K562 (cell line): ENCODE results near the gene CDK5RAP3. TPM values are rescaled to one million over a fixed set of nuclear protein-coding genes. Genes with fewer than 3 reads are reported as not detected.
A peak's percentile ranks its signal among the peaks of the same experiment; 100 is the strongest.

Source experiments
- BHLHE40 ChIP-seq: IDR thresholded peaks from 2 replicates; pipeline ENCODE4 v1.6.1; 2011; ENCODE audit warnings: low read length, improper control_type of control experiment
- EP400 ChIP-seq: fragments of 450-650 bp; IDR thresholded peaks from 2 replicates; pipeline ENCODE4 v1.6.1; 2017; ENCODE audit warnings: antibody characterized with exemption, mild to moderate bottlenecking, moderate library complexity
- FUS ChIP-seq: fragments of 200-400 bp; formaldehyde crosslinking; optimal IDR thresholded peaks from 2 replicates; pipeline ENCODE3; 2017; ENCODE audit warnings: low read depth, low read length
- NBN ChIP-seq: fragments of 450-650 bp; IDR thresholded peaks from 2 replicates; pipeline ENCODE4 v1.6.1; 2016; ENCODE audit warnings: low read depth, mild to moderate bottlenecking
- RB1 ChIP-seq: fragments of 450-650 bp; IDR thresholded peaks from 2 replicates; pipeline ENCODE4 v1.6.1; 2017; ENCODE audit warnings: low read depth, mild to moderate bottlenecking
- RUNX1 ChIP-seq: sonication (generic); IDR thresholded peaks from 2 replicates; pipeline ENCODE4 v1.6.1; 2016; ENCODE audit warnings: antibody characterized with exemption, low read depth
- SETDB1 ChIP-seq: IDR thresholded peaks from one replicate; pipeline ENCODE4 v1.6.1; 2012; ENCODE audit warnings: low read length, control low read depth, inconsistent platforms
- SMARCE1 ChIP-seq: fragments of 450-650 bp; IDR thresholded peaks from 2 replicates; pipeline ENCODE4 v1.7.1; 2016; ENCODE audit warnings: mild to moderate bottlenecking
- SOX6 ChIP-seq: fragments of 450-650 bp; IDR thresholded peaks from 2 replicates; pipeline ENCODE4 v1.6.1; 2014; ENCODE audit warnings: mild to moderate bottlenecking
- SP1 ChIP-seq: sonication (generic); formaldehyde crosslinking; IDR thresholded peaks from 2 replicates; pipeline ENCODE4 v1.8.1; 2022; ENCODE audit warnings: mild to moderate bottlenecking, missing genetic modification reagents
- TAF15 ChIP-seq: fragments of 200-400 bp; formaldehyde crosslinking; IDR thresholded peaks from 2 replicates; pipeline ENCODE4 v1.6.1; 2017; ENCODE audit warnings: mild to moderate bottlenecking, low read depth, low read length, moderate library complexity
- XRCC4 ChIP-seq: IDR thresholded peaks from one replicate; pipeline ENCODE4 v1.6.1; 2011; ENCODE audit not compliant: insufficient read depth, insufficient read length; ENCODE audit errors: extremely low read depth
- YY1 ChIP-seq, 3 experiments: IDR thresholded peaks; 2 replicates each; pipeline ENCODE4 v1.6.1; 2011; ENCODE audit warnings: low read length in 2 of 3, mild to moderate bottlenecking in 2 of 3, moderate library complexity in 2 of 3, borderline replicate concordance in 1 of 3, control low read depth in 1 of 3, low read depth in 1 of 3; ENCODE audit not compliant: insufficient read depth in 3 of 3, insufficient replicate concordance in 2 of 3, control insufficient read depth in 1 of 3, insufficient read length in 1 of 3; ENCODE audit errors: extremely low read depth in 1 of 3
- ZNF24 ChIP-seq: fragments of 450-650 bp; IDR thresholded peaks from 2 replicates; pipeline ENCODE4 v1.6.1; 2016
- ZNF444 ChIP-seq: fragments of 250-450 bp; sonication (Bioruptor Pico); IDR thresholded peaks from 2 replicates; pipeline ENCODE4 v1.4.0; 2020; ENCODE audit warnings: mild to moderate bottlenecking, moderate library complexity
- polyA plus RNA-seq, 8 experiments: library from polyadenylated mRNA; depleted of rRNA in 4 of 8; stranded (reverse) in 5 of 8; unstranded in 3 of 8; fragments of >200 nt; fragmentation: Nextera tagmentation in 2 of 8; fragmentation: Illumina TruSeq in 1 of 8; extraction: Ambion mirVana in 2 of 8; extraction: Trizol in 1 of 8; gene quantifications; 2 replicates each; pipeline versions ENCODE4 v1.2.1 to v1.2.3, GENCODE V29; 2011 to 2014; ENCODE audit warnings: inconsistent platforms in 1 of 8, missing spikeins in 1 of 8
- total RNA-seq, 7 experiments: library from RNA; depleted of rRNA in 6 of 7; stranded (reverse); fragments of >200 nt in 6 of 7; fragmentation: Illumina TruSeq in 2 of 7; extraction: Trizol in 2 of 7; gene quantifications; 2 replicates each; pipeline versions ENCODE4 v1.2.1 to v1.2.3, GENCODE V29; 2011 to 2021; ENCODE audit warnings: low replicate concordance in 1 of 7
- TF ChIP-seq, protein P1 (sequence below): IDR thresholded peaks from 3 replicates; pipeline ENCODE4 v1.6.1; 2011; ENCODE audit warnings: borderline replicate concordance, mild to moderate bottlenecking, moderate library complexity; ENCODE audit not compliant: insufficient read length; ENCODE audit errors: extremely low read depth
- TF ChIP-seq, protein P2 (sequence below), 2 experiments: fragments of 450-650 bp; IDR thresholded peaks; 2 replicates each; pipeline ENCODE4 v1.6.1; 2016; ENCODE audit warnings: mild to moderate bottlenecking in 2 of 2, borderline replicate concordance in 1 of 2, low read depth in 1 of 2, moderate library complexity in 1 of 2

CDK5RAP3 gene
- total and polyA plus RNA-seq, 9 of the 15 experiments (the other 6 are each of a cell fraction or from before 2014, with no cell fraction given), result 44.2 to 202 (median 91.5) TPM

DNA sequence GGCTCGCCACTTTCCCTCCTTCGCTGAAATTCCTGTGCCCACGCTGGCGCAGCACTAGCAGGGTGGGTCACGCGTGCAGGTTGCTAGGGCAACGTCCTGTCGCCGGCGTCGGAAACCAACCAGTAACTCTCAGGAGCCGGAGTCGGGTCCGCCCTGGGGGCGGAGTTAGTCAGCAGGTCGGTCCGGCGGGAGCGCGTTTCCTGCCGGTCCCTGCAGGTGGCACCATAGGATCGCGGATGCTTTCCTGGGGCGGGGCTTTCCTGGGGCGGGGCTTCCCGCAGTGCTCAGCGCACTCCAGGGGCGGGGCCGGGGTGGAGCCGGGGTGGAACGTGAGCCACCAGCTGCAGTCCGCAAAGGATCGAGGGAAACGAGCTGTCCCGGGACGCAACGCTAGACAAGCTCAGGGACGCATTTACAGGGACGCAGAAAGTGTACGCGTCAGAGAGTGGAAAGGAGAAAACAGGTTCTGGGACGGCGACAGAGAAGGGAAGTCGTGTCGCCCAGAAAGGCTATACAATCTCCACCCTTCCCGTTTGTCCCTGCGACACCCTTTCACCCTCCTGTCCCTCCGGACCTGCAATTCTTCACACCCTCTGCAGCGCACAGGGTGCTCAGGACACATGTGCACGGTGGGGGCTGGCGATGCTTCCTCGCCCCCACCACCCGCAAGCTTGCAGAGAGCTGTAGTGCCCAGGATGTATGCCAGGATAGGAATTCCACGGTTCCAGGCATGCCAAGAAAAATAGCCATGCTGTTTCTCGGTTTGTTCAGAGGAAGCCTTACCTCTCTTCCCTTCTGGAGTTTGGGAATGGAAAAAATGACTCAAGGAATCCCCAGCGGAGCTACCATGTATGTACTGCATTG, 54.4 kb downstream of the CDK5RAP3 start (continued):
- peak; percentile 96 for TF ChIP-seq SP1
- no peak for TF ChIP-seq SOX6
- TF ChIP-seq RUNX1, result no peak
- no peak for TF ChIP-seq NBN
- TF ChIP-seq, protein P1, sequence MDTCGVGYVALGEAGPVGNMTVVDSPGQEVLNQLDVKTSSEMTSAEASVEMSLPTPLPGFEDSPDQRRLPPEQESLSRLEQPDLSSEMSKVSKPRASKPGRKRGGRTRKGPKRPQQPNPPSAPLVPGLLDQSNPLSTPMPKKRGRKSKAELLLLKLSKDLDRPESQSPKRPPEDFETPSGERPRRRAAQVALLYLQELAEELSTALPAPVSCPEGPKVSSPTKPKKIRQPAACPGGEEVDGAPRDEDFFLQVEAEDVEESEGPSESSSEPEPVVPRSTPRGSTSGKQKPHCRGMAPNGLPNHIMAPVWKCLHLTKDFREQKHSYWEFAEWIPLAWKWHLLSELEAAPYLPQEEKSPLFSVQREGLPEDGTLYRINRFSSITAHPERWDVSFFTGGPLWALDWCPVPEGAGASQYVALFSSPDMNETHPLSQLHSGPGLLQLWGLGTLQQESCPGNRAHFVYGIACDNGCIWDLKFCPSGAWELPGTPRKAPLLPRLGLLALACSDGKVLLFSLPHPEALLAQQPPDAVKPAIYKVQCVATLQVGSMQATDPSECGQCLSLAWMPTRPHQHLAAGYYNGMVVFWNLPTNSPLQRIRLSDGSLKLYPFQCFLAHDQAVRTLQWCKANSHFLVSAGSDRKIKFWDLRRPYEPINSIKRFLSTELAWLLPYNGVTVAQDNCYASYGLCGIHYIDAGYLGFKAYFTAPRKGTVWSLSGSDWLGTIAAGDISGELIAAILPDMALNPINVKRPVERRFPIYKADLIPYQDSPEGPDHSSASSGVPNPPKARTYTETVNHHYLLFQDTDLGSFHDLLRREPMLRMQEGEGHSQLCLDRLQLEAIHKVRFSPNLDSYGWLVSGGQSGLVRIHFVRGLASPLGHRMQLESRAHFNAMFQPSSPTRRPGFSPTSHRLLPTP, result no peak
- no peak for TF ChIP-seq XRCC4
- TF ChIP-seq TAF15, result no peak
- TF ChIP-seq SETDB1, result no peak
- peak in 1 of 3 experiments; percentile 51 for TF ChIP-seq YY1 (IDR thresholded peaks at IDR 0.05; ENCODE audit: borderline replicate concordance in 1 of 3, control insufficient read depth in 1 of 3, extremely low read depth in 1 of 3, insufficient read depth in 3 of 3, insufficient read length in 1 of 3, insufficient replicate concordance in 2 of 3, low read depth in 1 of 3, low read length in 2 of 3)
- no peak for TF ChIP-seq FUS
- TF ChIP-seq, protein P2, sequence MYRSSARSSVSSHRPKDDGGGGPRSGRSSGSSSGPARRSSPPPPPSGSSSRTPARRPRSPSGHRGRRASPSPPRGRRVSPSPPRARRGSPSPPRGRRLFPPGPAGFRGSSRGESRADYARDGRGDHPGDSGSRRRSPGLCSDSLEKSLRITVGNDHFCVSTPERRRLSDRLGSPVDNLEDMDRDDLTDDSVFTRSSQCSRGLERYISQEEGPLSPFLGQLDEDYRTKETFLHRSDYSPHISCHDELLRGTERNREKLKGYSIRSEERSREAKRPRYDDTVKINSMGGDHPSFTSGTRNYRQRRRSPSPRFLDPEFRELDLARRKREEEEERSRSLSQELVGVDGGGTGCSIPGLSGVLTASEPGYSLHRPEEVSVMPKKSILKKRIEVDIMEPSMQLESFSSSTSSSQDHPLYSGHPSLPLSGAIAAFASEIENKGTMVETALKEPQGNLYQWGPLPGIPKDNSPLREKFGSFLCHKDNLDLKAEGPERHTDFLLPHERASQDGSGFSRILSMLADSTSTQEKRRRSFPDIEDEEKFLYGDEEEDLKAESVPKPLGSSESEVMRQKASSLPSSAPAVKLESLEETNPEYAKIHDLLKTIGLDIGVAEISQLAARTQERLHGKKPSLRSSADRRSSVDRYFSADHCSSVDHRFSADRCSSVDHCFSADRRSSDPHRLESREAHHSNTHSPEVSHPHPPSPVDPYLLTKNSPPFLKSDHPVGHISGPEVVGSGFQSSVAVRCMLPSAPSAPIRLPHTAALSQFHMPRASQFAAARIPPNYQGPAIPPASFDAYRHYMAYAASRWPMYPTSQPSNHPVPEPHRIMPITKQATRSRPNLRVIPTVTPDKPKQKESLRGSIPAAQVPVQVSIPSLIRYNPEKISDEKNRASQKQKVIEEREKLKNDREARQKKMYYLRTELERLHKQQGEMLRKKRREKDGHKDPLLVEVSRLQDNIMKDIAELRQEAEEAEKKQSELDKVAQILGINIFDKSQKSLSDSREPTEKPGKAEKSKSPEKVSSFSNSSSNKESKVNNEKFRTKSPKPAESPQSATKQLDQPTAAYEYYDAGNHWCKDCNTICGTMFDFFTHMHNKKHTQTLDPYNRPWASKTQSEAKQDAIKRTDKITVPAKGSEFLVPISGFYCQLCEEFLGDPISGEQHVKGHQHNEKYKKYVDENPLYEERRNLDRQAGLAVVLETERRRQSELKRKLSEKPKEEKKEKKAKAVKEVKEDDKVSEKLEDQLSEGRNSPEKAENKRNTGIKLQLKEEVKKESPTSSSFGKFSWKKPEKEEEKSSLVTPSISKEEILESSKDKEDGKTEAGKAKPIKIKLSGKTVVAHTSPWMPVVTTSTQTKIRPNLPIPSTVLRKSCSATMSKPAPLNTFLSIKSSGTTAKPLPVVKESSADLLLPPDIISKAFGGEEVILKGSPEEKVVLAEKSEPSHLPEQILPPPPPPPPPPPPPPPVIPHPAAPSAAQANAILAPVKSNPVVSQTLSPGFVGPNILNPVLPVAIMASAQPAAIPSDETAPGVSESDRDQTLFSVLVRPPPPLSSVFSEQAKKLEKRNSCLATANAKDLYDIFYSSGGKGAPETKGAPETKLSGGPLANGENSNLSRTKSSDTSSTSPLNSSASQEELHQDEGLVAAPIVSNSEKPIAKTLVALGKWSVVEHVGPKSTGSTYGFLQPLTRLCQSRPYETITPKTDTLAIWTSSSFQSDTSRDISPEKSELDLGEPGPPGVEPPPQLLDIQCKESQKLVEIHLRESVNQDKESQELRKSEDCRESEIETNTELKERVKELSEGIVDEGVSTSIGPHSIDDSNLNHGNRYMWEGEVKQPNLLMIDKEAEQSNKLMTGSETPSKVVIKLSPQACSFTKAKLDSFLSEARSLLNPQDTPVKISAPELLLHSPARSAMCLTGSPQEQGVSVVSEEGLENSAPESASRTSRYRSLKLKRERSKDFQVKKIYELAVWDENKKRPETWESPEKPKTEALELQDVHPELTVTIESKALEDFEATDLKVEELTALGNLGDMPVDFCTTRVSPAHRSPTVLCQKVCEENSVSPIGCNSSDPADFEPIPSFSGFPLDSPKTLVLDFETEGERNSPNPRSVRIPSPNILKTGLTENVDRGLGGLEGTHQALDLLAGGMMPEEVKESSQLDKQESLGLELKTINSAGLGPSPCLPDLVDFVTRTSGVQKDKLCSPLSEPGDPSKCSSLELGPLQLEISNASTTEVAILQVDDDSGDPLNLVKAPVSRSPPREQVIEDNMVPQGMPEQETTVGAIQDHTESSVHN (IDR thresholded peaks at IDR 0.05; ENCODE audit: borderline replicate concordance in 1 of 2, low read depth in 1 of 2), result no peak
- TF ChIP-seq BHLHE40, result peak; percentile 95
- TF ChIP-seq SMARCE1, result no peak
- no peak for TF ChIP-seq EP400
- TF ChIP-seq RB1, result no peak; the same call in 1 of the 2 replicates
- no peak for TF ChIP-seq ZNF444 (CRISPR knock-in tag)
- TF ChIP-seq ZNF24, result no peak
